Brain pericyte (primary cell): ENCODE data around the gene TAF1.
"Not testable (repeated sequence)": the region's sequence is repeated elsewhere in the genome, so short reads cannot be mapped to it uniquely, and the experiment has no call there.

ENCODE experiments used
- DNase-seq: peaks from one replicate; pipeline ENCODE4 v3.0.0-alpha.2; 2012; ENCODE audit warnings: low read depth, low spot score

Gene TAF1

DNA sequence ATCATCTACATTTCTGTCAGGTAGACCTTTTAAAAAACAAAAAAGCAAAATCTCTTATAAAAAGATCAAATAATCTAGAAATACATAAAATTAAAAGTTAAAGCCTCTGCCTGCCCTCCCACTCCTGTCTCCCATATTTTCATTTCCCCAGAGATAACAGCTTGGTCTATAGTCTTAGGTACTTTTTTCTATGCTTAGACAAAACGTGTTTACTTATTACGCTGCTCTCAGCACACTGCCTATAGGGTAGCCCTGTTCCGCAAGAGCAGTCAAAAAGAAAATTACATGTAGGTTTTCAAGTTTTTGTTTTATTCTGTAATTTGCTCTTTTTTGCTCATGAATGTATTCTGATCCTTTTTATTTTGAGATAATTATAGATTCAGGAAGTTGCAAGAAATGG is 73.3 kb downstream of the TAF1 start:
- DNase-seq = no peak

DNA sequence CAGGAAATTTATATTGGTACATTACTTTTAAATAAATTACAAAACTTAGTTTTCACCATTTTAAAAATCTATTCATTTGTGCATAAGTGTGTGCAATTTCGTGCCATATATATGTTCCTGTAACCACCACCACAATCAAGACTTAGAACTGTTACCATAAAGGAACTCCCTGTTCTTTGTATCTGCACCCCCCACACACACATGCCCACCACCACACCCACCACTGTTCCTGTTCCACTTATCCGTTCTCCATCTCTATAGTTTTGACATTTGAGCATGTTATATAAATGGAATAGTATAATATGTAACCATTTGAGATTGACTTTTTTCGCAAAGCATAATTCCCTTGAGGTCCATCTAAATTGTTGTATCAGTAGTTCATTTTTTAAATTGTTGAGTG is 73.7 kb downstream of the TAF1 start:
- no peak for DNase-seq

GRCh38 chrX:71440401-71440800 is 74.2 kb downstream of the TAF1 start:
- no peak for DNase-seq

GRCh38 chrX:71441809-71442208 is 75.7 kb downstream of the TAF1 start:
- not testable (repeated sequence) for DNase-seq

DNA sequence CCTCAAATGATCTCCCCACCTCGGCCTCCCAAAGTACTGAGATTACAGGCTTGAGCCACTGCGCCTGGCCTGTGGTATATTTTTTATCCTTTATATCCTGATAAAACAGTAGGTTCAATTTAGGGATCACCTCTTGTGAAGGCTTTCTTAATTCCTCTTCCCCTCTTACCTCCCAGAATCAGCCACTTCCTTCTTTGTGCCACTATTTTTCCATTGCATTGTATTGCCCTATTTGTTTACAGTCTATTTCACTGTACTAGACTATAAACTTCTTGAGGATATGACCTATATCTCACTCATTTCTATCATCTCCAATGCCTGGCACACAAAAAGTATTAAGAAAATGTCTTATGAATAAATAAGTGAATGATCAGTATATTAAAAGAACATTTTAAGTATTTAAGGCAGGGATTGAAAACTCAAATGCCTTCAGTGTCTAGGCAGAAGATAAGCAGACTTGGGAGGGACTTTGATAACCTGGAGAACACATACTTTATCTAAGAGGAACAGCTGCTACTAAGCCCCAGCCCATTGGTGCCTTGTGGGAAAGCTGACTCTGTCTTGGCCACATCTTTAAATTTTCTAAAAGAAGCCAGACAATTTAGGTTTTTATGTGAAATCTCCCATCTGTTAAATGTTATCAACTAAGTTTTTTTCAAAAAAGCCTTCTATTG is 84.4 kb downstream of the TAF1 start:
- no peak for DNase-seq

DNA sequence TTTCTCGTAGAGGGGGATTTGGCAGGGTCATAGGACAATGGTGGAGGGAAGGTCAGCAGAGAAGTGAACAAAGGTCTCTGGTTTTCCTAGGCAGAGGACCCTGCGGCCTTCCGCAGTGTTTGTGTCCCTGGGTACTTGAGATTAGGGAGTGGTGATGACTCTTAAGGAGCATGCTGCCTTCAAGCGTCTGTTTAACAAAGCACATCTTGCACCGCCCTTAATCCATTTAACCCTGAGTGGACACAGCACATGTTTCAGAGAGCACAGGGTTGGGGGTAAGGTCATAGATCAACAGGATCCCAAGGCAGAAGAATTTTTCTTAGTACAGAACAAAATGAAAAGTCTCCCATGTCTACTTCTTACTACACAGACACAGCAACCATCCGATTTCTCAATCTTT is 85.4 kb downstream of the TAF1 start:
- not testable (repeated sequence) for DNase-seq

DNA sequence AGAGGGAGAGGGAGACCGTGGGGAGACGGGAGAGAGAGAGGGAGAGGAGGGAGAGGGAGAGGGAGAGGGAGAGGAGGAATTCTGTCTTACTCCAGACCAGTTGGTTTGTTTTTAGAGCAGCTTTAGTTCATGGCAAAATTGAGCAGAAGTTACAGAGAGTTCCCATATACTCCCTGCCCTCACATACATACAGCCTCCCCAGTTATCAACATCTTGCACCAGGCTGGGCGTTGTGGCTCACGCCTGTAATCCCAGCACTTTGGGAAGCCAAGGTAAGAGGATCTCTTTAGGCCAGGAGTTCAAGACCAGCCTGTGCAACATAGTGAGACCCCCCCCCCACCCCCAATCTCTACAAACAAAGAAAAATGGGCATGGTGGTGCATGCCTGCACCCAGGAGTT is 86.9 kb downstream of the TAF1 start:
- no peak for DNase-seq

- no peak for DNase-seq
Observed at GRCh38 chrX:71454222-71454621, 88.1 kb downstream of the TAF1 start.

DNA sequence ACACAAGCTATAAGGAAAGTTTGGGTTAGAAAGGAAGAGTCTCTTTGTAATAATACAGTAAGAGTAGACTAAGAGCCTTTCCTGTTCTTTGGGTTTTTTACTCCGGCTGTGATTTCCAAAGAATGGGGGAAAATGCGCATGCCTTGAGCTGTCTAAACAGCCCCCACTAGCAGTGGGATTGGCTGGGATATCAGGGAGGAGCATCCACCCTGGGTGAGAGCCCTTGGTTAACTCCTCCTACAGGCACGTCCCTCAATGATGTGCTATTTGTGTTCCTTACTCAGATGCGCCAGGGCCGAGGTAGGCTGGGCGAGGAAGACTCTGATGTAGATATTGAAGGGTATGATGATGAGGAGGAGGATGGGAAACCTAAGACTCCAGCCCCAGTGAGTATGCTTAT is 92.7 kb downstream of the TAF1 start:
- DNase-seq = no peak

GRCh38 chrX:71464968-71465367 is 98.8 kb downstream of the TAF1 start:
- no peak for DNase-seq

- DNase-seq = no peak
Observed at GRCh38 chrX:71466979-71467523, 100.9 kb downstream of the TAF1 start.

DNA sequence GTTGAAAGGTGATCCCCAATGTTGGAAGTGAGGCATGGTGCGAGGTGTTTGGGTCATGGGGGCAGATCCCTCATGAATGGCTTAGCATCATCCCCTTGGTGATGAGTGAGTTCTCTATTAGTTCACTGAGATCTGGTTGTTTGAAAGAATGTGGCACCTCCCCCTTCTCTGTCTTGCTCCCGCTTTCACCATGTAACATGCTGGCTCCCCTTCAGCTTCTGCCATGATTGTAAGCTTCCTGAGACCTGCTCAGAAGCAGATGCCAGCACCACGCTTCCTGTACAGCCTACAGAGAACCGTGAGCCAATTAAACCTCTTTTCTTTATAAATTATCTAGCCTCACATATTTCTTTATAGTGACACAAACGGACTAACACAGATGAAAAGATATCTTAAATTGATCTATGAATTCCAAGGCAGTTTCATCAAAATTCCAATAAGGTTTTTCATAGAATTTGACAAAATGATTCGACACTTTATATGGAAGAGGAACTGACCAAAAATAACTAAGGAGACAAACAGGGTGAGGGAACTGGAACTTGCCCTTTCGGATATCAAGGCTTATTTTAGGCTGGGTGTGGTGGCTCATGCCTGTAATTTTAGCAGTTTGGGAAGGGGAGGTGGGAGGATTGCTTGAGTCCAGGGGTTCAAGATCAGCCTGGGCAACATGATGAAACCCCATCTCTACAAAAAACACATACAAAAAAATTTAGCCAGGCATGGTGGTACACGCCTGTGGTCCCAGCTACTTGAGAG is 109.8 kb downstream of the TAF1 start:
- no peak for DNase-seq

GRCh38 chrX:71482228-71482958 is 116.2 kb downstream of the TAF1 start:
- no peak for DNase-seq

GRCh38 chrX:71487814-71488213 is 121.7 kb downstream of the TAF1 start:
- no peak for DNase-seq

GRCh38 chrX:71489540-71489939 is 123.4 kb downstream of the TAF1 start:
- DNase-seq = no peak

GRCh38 chrX:71492231-71493065 is 126.3 kb downstream of the TAF1 start:
- DNase-seq = no peak

DNA sequence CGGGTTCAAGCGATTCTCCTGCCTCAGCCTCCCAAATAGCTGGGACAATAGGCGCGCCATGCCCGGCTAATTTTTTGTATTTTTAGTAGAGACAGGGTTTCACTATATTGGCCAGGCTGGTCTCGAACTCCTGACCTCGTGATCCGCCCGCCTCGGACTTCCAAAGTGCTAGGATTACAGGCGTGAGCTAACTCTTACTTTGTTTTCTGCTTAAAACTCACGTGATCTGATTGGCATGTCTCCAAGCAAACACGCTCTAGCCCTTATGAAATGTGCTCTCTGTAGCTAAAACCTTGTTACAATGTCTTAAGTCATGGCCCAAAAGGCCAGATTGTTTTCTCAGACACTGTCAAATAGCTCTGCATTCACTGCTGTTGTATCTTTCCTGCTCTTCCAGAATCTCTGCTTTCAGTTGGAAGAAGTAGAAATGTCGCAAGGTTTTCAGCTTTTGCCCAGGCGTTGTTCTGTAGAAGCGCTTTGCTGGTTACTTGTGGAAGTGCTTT is 127.0 kb downstream of the TAF1 start:
- DNase-seq = no peak

DNA sequence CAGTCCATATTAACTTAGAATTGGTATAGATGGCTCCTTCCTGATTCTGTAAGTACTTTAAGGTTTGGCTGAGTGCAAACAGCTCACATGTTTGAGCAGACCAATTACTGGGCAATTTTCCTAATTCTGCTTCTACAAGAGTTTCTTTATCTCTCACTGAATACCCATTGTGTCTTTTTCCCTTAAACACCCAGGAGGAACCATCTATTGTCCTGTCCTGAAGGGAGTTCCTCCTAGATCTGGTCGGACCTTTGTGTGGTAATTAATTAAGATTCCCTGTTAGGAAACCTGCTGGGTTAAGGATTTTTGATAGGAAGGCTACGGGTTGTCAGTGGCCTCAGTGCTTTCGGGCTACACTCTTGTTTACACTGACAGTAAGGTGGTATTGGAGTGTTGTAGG is 129.8 kb downstream of the TAF1 start:
- not testable (repeated sequence) for DNase-seq

GRCh38 chrX:71496476-71496875 is 130.3 kb downstream of the TAF1 start:
- DNase-seq = no peak

DNA sequence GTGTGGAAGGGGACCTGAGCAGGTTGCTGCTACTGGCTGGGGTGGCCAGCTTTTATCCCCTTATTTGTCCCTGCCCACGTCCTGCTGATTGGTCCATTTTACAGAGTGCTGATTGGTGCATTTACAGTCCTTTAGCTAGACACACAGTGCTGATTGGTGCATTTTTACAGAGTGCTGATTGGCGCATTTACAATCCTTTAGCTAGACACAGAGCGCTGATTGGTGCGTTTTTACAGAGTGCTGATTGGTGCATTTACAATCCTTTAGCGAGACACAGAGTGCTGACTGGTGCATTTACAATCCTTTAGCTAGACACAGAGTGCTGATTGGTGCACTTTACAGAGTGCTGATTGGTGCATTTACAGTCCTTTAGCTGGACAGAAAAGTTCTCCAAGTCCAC is 135.9 kb downstream of the TAF1 start:
- DNase-seq = not testable (repeated sequence)

DNA sequence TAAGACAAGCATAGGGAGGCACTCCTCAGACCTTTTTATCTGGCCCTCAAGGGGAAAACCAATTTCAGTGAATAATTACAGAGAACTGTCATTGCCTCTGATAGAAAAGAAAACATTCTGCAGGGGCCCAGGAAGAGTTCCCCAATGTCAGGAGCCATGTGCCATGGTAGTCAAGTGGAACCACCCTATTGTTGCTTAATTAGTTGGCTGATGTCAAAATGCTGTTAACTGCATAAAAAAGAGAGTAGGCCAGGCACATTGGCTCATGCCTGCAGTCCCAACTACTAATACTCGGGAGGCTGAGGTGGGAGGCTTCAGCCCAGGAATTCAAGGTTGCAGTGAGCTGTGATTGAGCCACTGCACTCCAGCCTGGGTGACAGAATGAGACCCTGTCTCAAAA is 138.2 kb downstream of the TAF1 start:
- DNase-seq = no peak
